Thymus (tissue), 11 donors: ENCODE measurements around the gene IL22. TPM values are rescaled to one million over a fixed set of nuclear protein-coding genes. Genes with fewer than 3 reads are reported as not detected.

Experiments used
- DNase-seq, 9 donors: peaks; one replicate each; pipeline ENCODE4 v3.0.0-alpha.2; 2013; ENCODE audit warnings: low spot score in 9 of 9, low read depth in 6 of 9, missing footprints in 1 of 9
- H3K27ac ChIP-seq, 2 donors: one replicate each; pipeline ENCODE4 v1.5.1; 2013; ENCODE audit warnings: control low read depth in 1 of 2, low read depth in 1 of 2, low read length in 1 of 2, mild to moderate bottlenecking in 1 of 2, moderate library complexity in 1 of 2
- H3K27me3 ChIP-seq, 2 donors: one replicate each; pipeline ENCODE4 v1.5.1; 2013; ENCODE audit warnings: low read length in 1 of 2; ENCODE audit not compliant: control insufficient read depth in 2 of 2, insufficient read depth in 1 of 2
- H3K36me3 ChIP-seq, 2 donors: one replicate each; pipeline ENCODE4 v1.5.1; 2013; ENCODE audit warnings: low read length in 1 of 2, mild to moderate bottlenecking in 1 of 2, moderate library complexity in 1 of 2; ENCODE audit not compliant: control insufficient read depth in 2 of 2, insufficient read depth in 2 of 2
- H3K4me1 ChIP-seq, 2 donors: one replicate each; pipeline ENCODE4 v1.5.1; 2013; ENCODE audit warnings: low read length in 2 of 2; ENCODE audit not compliant: control insufficient read depth in 2 of 2, insufficient read depth in 2 of 2
- H3K4me3 ChIP-seq, 2 donors: one replicate each; pipeline ENCODE4 v1.5.1; 2013; ENCODE audit warnings: low read length in 2 of 2, control low read depth in 1 of 2, mild to moderate bottlenecking in 1 of 2
- H3K9me3 ChIP-seq, 2 donors: one replicate each; pipeline ENCODE4 v1.5.1; 2013; ENCODE audit warnings: low read length in 1 of 2, mild to moderate bottlenecking in 1 of 2; ENCODE audit not compliant: control insufficient read depth in 2 of 2, insufficient read depth in 1 of 2
- WGBS: extraction: QIAGEN DNeasy Blood & Tissue Kit; methylation state at CpG from one replicate; pipeline ENCODE4 v1.1.7; 2013; 5-methylcytosine and 5-hydroxymethylcytosine counted together
- polyA plus RNA-seq: library from polyadenylated mRNA; stranded (reverse); fragments of 200-250 nt; gene quantifications from one replicate; pipeline ENCODE4 v1.2.3, GENCODE V29; 2013
- total RNA-seq: library from RNA; stranded (reverse); fragments of 120-200 nt; gene quantifications from one replicate; pipeline ENCODE4 v1.2.4, GENCODE V29; 2013
- donor health status: healthy.

IL22 gene
- total and polyA plus RNA-seq, 2 donors, result 0.38 to 1.1 TPM

GRCh38 chr12:68237078-68237477 is 16.3 kb downstream of the IL22 start:
- Histone ChIP-seq H3K4me1 (peaks cover 14 to 42% of the 10 kb centered on the region in 2 donors), H3K36me3 (no peaks in the 10 kb centered on the region), H3K4me3 (peak overlapping the region; percentile 23 to 44), H3K27ac (peak overlapping the region in 1 of 2 donors; percentile 61), H3K9me3 (no peaks in the 10 kb centered on the region), H3K27me3 (no peaks in the 10 kb centered on the region)
- no peak for DNase-seq
- WGBS, result 79% methylated on average over 2 of the region's 2 CpGs

- Histone ChIP-seq H3K9me3 (no peaks in the 10 kb centered on the region), H3K27me3 (no peaks in the 10 kb centered on the region), H3K4me3 (peak overlapping the region; percentile 23 to 44), H3K36me3 (no peaks in the 10 kb centered on the region), H3K27ac (peak overlapping the region; percentile 55 to 61), H3K4me1 (peaks cover 14 to 42% of the 10 kb centered on the region in 2 donors)
- peak; percentile 42 to 86 (median 67) for DNase-seq
- 34% methylated on average over 8 of the region's 8 CpGs for WGBS
Measured at GRCh38 chr12:68236421-68237059, 16.9 kb downstream of the IL22 start.

GRCh38 chr12:68235576-68235975 is 17.8 kb downstream of the IL22 start:
- Histone ChIP-seq H3K27ac (no peak overlapping the region), H3K4me3 (no peak overlapping the region), H3K4me1 (peaks cover 11 to 35% of the 10 kb centered on the region in 2 donors), H3K36me3 (no peaks in the 10 kb centered on the region), H3K27me3 (no peaks in the 10 kb centered on the region), H3K9me3 (no peaks in the 10 kb centered on the region)
- 96% methylated on average over 2 of the region's 2 CpGs for WGBS
- no peak for DNase-seq

- Histone ChIP-seq H3K27me3 (no peaks in the 10 kb centered on the region), H3K9me3 (no peaks in the 10 kb centered on the region), H3K4me3 (no peak overlapping the region), H3K4me1 (peaks cover 9 to 30% of the 10 kb centered on the region in 2 donors), H3K27ac (no peak overlapping the region), H3K36me3 (no peaks in the 10 kb centered on the region)
- DNase-seq, result peak in 1 of 9 donors; percentile 39
- 73% methylated on average over 2 of the region's 2 CpGs for WGBS
Measured at GRCh38 chr12:68234140-68234539, 19.3 kb downstream of the IL22 start.

- WGBS, result 98% methylated on average over 5 of the region's 5 CpGs
- Histone ChIP-seq H3K36me3 (no peaks in the 10 kb centered on the region), H3K9me3 (no peaks in the 10 kb centered on the region), H3K27ac (no peak overlapping the region), H3K27me3 (no peaks in the 10 kb centered on the region), H3K4me3 (no peak overlapping the region), H3K4me1 (peaks cover 9 to 30% of the 10 kb centered on the region in 2 donors)
- no peak for DNase-seq
Measured at GRCh38 chr12:68233498-68233897, 19.9 kb downstream of the IL22 start.

- Histone ChIP-seq H3K27ac (no peak overlapping the region), H3K27me3 (no peaks in the 10 kb centered on the region), H3K4me3 (no peak overlapping the region), H3K4me1 (peaks cover 3 to 16% of the 10 kb centered on the region in 2 donors), H3K9me3 (no peaks in the 10 kb centered on the region), H3K36me3 (no peaks in the 10 kb centered on the region)
- 87% methylated on average over 3 of the region's 3 CpGs for WGBS
- no peak for DNase-seq
Measured at GRCh38 chr12:68231691-68232090, 21.7 kb downstream of the IL22 start.

- H3K9me3 ChIP-seq, result no peaks in the 10 kb centered on the region
- no peak for DNase-seq
- no peak overlapping the region for H3K27ac ChIP-seq
- no peaks in the 10 kb centered on the region for H3K36me3 ChIP-seq
- no peaks in the 10 kb centered on the region for H3K27me3 ChIP-seq
- H3K4me1 ChIP-seq, result peaks cover 1 to 12% of the 10 kb centered on the region in 2 donors
- no peak overlapping the region for H3K4me3 ChIP-seq
Measured at GRCh38 chr12:68231229-68231628, 22.2 kb downstream of the IL22 start.

- Histone ChIP-seq H3K4me1 (peaks cover 0 to 10% of the 10 kb centered on the region in 2 donors), H3K27me3 (no peaks in the 10 kb centered on the region), H3K4me3 (no peak overlapping the region), H3K9me3 (no peaks in the 10 kb centered on the region), H3K27ac (no peak overlapping the region), H3K36me3 (no peaks in the 10 kb centered on the region)
- no peak for DNase-seq
- 91% methylated on average over 2 of the region's 2 CpGs for WGBS
Measured at GRCh38 chr12:68229956-68230355, 23.4 kb downstream of the IL22 start.

GRCh38 chr12:68227356-68227755 is 26.0 kb downstream of the IL22 start:
- Histone ChIP-seq H3K27ac (no peak overlapping the region), H3K4me1 (peaks cover 0 to 3% of the 10 kb centered on the region in 2 donors), H3K9me3 (no peaks in the 10 kb centered on the region), H3K36me3 (no peaks in the 10 kb centered on the region), H3K27me3 (no peaks in the 10 kb centered on the region), H3K4me3 (no peak overlapping the region)
- 83% methylated on average over 3 of the region's 3 CpGs for WGBS
- no peak for DNase-seq
